Type B pancreatic cell (in vitro differentiated cells): ENCODE results near the gene AHRR. TPM values are rescaled to one million over a fixed set of nuclear protein-coding genes. Genes with fewer than 3 reads are reported as not detected.
A peak's percentile ranks its signal among the peaks of the same experiment; 100 is the strongest.

ENCODE experiments used
- DNase-seq: peaks from one replicate; pipeline ENCODE4 v3.0.0; 2021; ENCODE audit warnings: mixed read lengths; ENCODE audit not compliant: unreplicated experiment; ENCODE audit errors: extremely low spot score
- H3K27ac Mint-ChIP-seq: 2 replicates; pipeline ENCODE4 v1.8.0; 2021; ENCODE audit warnings: mild to moderate bottlenecking, mixed read lengths
- H3K27me3 Mint-ChIP-seq: 2 replicates; pipeline ENCODE4 v1.8.0; 2021; ENCODE audit warnings: mixed read lengths
- H3K36me3 Mint-ChIP-seq: 2 replicates; pipeline ENCODE4 v1.8.0; 2021; ENCODE audit warnings: mixed read lengths
- H3K4me1 Mint-ChIP-seq: one replicate; pipeline ENCODE4 v1.8.0; 2021; ENCODE audit warnings: mixed read lengths; ENCODE audit not compliant: unreplicated experiment
- H3K4me3 Mint-ChIP-seq: 2 replicates; pipeline ENCODE4 v1.8.0; 2021; ENCODE audit warnings: mild to moderate bottlenecking, mixed read lengths
- H3K9me3 Mint-ChIP-seq: 2 replicates; pipeline ENCODE4 v1.8.0; 2021; ENCODE audit warnings: mixed read lengths
- total RNA-seq: library from RNA; stranded (reverse); gene quantifications from 2 replicates; pipeline ENCODE4 v1.2.1, GENCODE V29; 2021; ENCODE audit warnings: low replicate concordance
- TF ChIP-seq, protein P1 (sequence below): fragments of 200-600 bp; sonication (generic); conservative IDR thresholded peaks from 2 replicates; pipeline ENCODE4 v1.5.0; 2021; ENCODE audit warnings: antibody characterized with exemption, mild to moderate bottlenecking

AHRR gene
- total RNA-seq, 1 donor from 2014 or later = 13.4 TPM

DNA sequence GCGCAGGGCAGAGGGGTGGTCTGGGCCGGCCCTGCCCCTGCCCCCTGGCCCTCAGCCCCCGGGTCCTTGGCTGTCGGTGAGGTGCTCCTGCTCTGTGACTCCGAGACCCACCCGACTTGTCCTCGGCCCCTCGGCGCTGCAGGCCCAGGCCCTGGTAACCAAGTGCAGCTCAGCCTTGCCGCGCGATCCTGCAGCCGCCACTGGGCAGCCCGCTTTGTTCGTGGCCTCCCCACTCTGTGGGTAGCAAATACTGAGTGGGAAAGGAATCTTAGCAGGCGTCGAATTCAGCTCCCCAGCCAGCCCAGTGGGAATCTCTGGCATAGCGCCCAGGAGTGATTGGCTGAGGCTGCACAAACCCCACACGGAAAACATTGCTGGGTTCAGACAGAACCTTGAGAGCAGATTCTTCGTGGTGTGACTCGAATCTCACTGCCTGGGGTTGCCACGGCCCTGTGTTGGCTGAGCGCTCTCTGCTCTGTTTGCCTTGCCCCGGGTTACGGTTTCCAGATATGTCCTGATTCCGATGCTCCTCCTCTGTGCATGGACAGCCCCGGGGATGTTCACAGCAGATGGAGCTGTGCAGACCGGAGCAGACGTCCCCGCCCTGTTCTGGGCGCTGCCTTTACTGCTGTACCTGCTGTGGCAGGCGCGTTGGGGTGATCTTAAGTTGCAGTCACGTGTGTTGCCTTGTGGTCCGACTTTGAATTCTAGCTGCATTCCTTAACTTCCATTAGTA is 108.1 kb downstream of the AHRR start:
- Mint-ChIP-seq H3K4me1 (peaks cover 18% of the 10 kb centered on the region), H3K27me3 (no peaks in the 10 kb centered on the region), H3K36me3 (peaks cover 4% of the 10 kb centered on the region), H3K4me3 (no peak overlapping the region), H3K9me3 (peaks cover 6% of the 10 kb centered on the region), H3K27ac (no peak overlapping the region)
- TF ChIP-seq, protein P1, sequence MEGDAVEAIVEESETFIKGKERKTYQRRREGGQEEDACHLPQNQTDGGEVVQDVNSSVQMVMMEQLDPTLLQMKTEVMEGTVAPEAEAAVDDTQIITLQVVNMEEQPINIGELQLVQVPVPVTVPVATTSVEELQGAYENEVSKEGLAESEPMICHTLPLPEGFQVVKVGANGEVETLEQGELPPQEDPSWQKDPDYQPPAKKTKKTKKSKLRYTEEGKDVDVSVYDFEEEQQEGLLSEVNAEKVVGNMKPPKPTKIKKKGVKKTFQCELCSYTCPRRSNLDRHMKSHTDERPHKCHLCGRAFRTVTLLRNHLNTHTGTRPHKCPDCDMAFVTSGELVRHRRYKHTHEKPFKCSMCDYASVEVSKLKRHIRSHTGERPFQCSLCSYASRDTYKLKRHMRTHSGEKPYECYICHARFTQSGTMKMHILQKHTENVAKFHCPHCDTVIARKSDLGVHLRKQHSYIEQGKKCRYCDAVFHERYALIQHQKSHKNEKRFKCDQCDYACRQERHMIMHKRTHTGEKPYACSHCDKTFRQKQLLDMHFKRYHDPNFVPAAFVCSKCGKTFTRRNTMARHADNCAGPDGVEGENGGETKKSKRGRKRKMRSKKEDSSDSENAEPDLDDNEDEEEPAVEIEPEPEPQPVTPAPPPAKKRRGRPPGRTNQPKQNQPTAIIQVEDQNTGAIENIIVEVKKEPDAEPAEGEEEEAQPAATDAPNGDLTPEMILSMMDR = no peak
- peak; percentile 66 for DNase-seq

DNA sequence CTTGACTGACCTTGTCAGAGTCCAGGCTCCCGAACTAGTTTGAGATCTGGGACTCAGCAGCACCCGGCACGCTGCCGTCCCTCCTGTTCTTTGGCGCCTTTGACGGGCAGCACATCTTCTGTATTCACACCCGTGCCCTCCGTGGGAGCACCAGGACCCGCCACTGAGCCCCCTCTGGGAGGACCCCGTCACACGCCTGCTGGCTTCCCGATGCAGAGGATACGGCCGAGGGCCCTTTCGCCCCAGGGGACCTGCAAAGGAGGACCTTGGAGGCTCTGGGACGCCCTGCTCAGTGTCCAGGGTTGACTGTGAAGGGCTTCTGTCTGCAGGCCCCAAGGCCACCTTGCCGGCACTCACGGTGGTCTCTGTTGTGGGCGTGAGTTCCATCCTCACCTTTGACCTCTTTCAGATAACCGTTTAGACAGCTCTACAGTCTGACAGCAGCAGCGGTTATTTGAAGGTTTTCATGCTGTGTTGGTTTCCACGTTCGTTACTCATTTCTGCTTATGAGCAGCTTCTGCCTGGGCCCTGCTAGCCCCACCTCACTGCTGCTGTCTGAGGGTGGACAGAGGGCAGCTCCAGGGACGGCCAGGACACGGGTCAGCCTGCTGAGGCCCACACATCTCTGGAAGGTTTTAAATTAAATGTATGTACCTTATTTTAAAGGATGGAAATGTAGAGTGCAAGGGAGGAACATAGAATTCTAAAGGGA is 108.9 kb downstream of the AHRR start:
- Mint-ChIP-seq H3K9me3 (peaks cover 6% of the 10 kb centered on the region), H3K4me3 (no peak overlapping the region), H3K27me3 (no peaks in the 10 kb centered on the region), H3K27ac (no peak overlapping the region), H3K36me3 (peaks cover 4% of the 10 kb centered on the region), H3K4me1 (peaks cover 18% of the 10 kb centered on the region)
- TF ChIP-seq, protein P1 = no peak
- DNase-seq = peak; percentile 64

DNA sequence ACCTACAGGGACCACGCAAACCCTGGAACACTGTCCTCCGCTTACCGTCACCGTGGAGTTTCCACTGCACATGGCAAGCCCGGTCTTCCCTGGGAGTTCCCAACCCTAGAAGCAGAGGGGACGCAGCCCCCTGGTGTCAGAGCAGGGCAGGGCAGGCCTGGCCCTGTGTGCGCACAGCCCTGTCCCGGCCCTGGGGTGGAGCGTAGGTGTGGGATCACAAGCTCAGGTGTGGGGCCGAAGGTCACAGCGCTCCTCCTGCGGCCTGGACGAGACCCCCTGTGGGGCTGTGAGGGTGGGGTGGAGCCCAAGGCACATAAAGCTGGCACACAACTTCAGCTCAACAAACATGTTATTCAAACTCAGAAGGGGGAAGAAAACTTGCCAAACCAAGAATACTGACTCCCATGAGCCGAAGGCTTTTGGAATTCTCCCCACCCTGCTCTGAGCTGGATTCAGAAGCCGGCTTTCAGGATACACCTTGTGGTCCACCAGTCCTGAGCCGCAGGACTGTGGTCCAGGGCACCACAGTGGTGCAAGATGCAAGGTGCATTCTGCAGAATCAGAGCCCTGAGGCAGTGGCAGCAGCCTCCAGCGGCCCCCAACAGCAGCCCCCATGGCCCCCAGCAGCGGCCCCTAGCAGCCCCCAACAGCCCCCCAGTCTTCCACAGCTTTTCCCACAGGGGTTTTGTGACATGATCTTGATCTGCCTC is 109.6 kb downstream of the AHRR start:
- H3K4me3 Mint-ChIP-seq = no peak overlapping the region
- peaks cover 3% of the 10 kb centered on the region for H3K9me3 Mint-ChIP-seq
- no peak for DNase-seq
- no peaks in the 10 kb centered on the region for H3K27me3 Mint-ChIP-seq
- peaks cover 18% of the 10 kb centered on the region for H3K4me1 Mint-ChIP-seq
- TF ChIP-seq, protein P1 = peak; percentile 85
- H3K27ac Mint-ChIP-seq = no peak overlapping the region
- H3K36me3 Mint-ChIP-seq = peaks cover 4% of the 10 kb centered on the region

DNA sequence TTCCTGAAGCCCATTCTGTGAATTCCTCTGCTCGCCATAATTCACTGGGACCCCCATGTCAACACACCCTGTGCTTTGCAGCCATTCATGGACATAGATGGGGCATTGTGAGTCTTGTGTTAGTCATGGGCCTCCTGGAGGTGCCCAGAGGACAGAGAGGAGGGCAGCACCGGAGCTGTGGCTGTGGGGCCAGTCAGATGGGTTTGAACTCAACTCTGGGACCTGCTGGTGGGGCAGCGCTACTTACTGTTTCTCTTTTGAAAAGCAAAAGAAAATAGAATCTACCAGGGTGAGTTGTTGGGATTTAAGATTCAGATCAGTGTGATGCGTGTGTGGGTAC is 110.2 kb downstream of the AHRR start:
- H3K27ac Mint-ChIP-seq = no peak overlapping the region

DNA sequence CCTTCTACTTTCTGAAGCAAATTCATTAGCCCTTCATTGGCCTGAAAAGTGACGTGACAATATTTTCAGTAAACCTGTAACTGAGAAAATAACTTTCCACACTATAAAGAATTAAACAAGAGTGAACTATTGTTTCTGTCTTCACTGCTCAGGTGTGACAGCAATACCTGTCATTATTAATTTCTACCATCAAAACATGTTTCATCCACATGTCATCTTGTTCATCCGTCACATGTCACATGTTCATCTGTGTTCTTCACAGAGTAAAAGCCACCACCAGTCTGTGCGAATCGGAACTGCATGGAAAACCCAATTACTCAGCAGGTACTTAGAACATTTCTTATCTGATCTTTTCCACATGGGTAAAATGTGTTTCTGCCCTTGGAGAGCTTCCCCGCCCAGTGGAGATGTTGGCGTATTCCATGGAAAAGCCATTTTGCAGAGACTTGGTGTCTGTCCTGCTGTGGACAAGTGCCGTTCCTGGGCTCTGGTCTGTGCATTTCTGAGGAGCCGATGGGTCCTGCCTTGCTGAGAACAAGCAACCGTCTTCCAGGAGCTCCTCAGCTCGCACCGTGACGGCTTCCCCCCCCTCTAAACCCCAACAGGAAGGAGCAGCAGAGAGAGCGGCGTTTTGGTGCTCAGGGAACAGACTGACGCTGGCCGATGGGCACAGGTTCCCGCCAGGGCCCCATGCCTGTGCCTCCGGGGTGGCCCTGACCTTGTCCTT is 110.8 kb downstream of the AHRR start:
- TF ChIP-seq, protein P1 = no peak
- H3K4me1 Mint-ChIP-seq = peaks cover 18% of the 10 kb centered on the region
- H3K9me3 Mint-ChIP-seq = no peaks in the 10 kb centered on the region
- H3K4me3 Mint-ChIP-seq = no peak overlapping the region
- no peaks in the 10 kb centered on the region for H3K27me3 Mint-ChIP-seq
- DNase-seq = peak; percentile 68
- H3K36me3 Mint-ChIP-seq = peaks cover 4% of the 10 kb centered on the region
- no peak overlapping the region for H3K27ac Mint-ChIP-seq

More for the DNA sequence above, 110.2 kb downstream of the AHRR start:
- peak; percentile 42 for DNase-seq
- TF ChIP-seq, protein P1 = no peak
- Mint-ChIP-seq H3K4me1 (peaks cover 18% of the 10 kb centered on the region), H3K4me3 (no peak overlapping the region), H3K36me3 (peaks cover 4% of the 10 kb centered on the region), H3K27me3 (no peaks in the 10 kb centered on the region), H3K9me3 (no peaks in the 10 kb centered on the region)
